Activated T-cell treated with anti-CD3 and anti-CD28 coated beads, Interleukin-2, amount 50 U/mL, for 72 hours (primary cell): ENCODE results near the gene HDAC8. TPM values are rescaled to one million over a fixed set of nuclear protein-coding genes. Genes with fewer than 3 reads are reported as not detected.
"Not testable (repeated sequence)": the region's sequence is repeated elsewhere in the genome, so short reads cannot be mapped to it uniquely, and the experiment has no call there.

ENCODE experiments used
- ATAC-seq, 2 donors: fragments of 150-1000 bp; cut with Tn5 transposase; replicated peaks in 1 of 2; 2 replicates each; pipeline ENCODE4 v1.10.0; 2021; ENCODE audit warnings: moderate library complexity in 2 of 2, mild to moderate bottlenecking in 1 of 2
- DNase-seq, 2 donors: peaks; one replicate each; pipeline ENCODE4 v3.0.0; 2021 to 2022; ENCODE audit warnings: mixed read lengths in 1 of 2
- H3K27ac Mint-ChIP-seq: one replicate; pipeline ENCODE4 v1.8.0; 2022; ENCODE audit warnings: mild to moderate bottlenecking, moderate library complexity, mixed read lengths
- H3K27me3 Mint-ChIP-seq: one replicate; pipeline ENCODE4 v1.8.0; 2022; ENCODE audit warnings: low read depth, mixed read lengths
- H3K36me3 Mint-ChIP-seq, 2 donors: one replicate each; pipeline ENCODE4 v1.8.0; 2022; ENCODE audit warnings: mixed read lengths in 2 of 2, mild to moderate bottlenecking in 1 of 2; ENCODE audit not compliant: insufficient read depth in 2 of 2
- H3K4me1 Mint-ChIP-seq: one replicate; pipeline ENCODE4 v1.8.0; 2022; ENCODE audit warnings: low read depth, mixed read lengths
- H3K4me3 Mint-ChIP-seq, 2 donors: one replicate each; pipeline ENCODE4 v1.8.0; 2022; ENCODE audit warnings: mild to moderate bottlenecking in 2 of 2, mixed read lengths in 2 of 2, moderate library complexity in 2 of 2
- H3K9me3 Mint-ChIP-seq, 2 donors: one replicate each; pipeline ENCODE4 v1.8.0; 2022; ENCODE audit warnings: mixed read lengths in 2 of 2
- total RNA-seq, 2 donors: library from RNA; stranded (reverse); gene quantifications; one replicate each; pipeline ENCODE4 v1.2.3, GENCODE V29; 2022

Gene HDAC8
- total RNA-seq: 10 to 100 TPM; 23.5 to 24.3 TPM

DNA sequence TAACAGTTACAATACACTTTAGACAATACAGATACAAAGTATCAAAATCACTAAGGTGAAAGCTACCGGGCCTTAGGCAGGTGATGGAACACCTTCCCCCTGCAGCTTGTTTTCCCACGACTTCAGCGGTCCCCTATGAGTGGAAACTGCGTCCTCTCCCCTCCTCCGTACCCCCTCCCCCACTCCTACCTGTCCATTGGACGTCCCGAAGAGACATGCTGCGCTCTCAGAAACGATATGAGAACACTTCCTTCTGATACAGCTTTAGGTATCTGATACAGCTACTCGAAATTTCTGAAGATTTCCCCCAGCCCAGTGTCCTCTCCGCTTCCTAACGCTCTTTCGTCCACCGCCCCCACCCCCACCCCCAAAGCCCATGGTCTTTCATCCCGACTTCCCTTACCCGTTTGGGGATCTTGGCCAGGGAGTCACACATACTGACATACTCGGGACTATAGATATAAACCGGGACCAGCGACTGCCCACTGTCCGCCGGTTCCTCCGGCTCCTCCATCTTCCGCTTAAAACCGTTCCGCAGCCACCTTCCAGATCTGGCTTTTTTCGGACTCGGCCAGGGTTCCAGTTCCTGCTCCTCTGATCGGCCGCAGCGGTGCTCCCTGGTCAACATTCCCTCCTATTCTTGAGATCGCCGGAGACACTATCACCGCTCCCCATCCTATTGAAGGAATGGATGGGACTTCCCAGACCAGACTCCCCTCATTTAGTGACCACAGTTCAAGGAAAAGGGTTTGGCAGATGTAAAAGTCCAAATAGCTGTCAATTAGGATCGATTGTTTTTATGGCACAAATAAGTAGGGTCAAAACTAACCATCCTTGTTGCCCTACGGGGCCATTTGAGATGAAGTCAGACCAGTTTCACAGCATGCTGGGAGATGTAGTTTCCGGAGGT, at the start of gene HDAC8:
Gene HDAC8, minus strand, starts transcription at position 596 of the 910 bp plus-strand sequence. Its CDS starts 82 bp downstream, at position 514.
- Mint-ChIP-seq H3K4me3 (peak within 1 kb of the TSS; percentile 86 to 99), H3K27me3 (peaks cover 15% of the 10 kb centered on the region), H3K9me3 (no peaks in the 10 kb centered on the region), H3K4me1 (peaks cover 4% of the 10 kb centered on the region), H3K27ac (peak within 1 kb of the TSS; percentile 98), H3K36me3 (peaks cover 0 to 6% of the 10 kb centered on the region in 2 donors)
- DNase-seq: peak; percentile 49 to 53
- peak; percentile 92 to 93 for ATAC-seq

DNA sequence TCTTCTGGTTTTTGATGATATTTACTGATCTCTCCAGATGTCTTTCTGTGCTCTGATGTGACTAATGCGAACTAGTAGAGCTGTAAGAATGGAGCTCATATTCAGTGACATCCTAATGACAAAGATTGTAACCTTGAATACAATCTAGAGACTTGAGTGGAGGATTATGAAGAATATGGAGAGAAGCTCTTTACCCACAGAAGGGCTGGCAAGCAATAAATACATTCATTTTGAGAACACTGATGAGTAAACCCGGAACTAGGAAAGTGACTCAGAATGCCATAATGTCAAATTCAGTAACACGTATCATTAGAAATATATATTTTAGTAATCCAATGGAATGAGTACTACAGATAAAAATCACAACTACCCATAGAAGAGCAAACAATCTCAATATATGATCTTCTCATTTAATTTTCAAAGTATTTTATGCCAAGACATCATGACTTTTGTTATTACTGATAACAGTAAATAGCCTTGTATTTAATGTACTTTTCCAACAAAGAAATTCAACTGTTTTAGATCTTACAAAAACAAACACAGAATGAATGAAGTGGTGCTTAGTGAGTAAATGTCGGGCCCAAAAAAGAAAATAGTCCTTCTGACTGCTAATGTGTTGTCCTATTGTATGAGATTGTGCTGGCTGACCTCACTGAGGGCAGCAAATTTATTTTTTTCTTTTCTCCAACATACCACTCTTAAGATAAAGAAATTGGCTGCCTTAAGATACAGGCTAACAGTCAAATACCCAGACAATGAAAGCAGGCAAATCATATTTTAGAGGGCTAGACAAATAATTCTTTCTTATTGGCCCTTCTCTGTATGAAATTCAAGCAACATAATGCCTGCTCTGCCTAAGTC, 49.2 kb upstream of the HDAC8 start:
- ATAC-seq: peak; percentile 91 to 93

DNA sequence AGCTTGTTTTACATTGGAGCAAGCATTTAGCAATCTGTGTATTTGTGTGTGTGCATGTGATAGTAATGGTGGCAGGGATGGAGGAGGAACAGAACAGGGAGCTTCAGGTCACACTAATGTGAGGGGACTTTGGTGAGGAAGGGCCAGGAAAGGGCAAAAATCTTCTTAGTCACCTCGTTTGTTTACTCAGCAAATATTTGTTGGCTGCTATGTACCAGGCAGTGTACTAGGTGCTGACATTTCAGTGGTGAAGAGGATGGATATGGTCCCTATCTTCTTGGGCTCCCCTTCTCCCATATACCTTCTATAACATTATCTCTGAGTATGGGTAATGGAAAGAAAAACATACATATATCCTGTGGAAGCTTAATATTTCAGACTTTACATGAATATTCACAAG, 48.5 kb upstream of the HDAC8 start:
- Mint-ChIP-seq H3K4me3 (peak overlapping the region; percentile 70 to 78), H3K27me3 (peaks cover 46% of the 10 kb centered on the region), H3K36me3 (peaks cover 8 to 10% of the 10 kb centered on the region in 2 donors), H3K4me1 (peaks cover 35% of the 10 kb centered on the region), H3K27ac (peak overlapping the region; percentile 70), H3K9me3 (peaks cover 0 to 2% of the 10 kb centered on the region in 2 donors)
- peak in 1 of 2 donors; percentile 2 for DNase-seq
- ATAC-seq: peak in 1 of 2 donors; percentile 45

More for the DNA sequence above, 49.2 kb upstream of the HDAC8 start:
- Mint-ChIP-seq H3K4me1 (peaks cover 35% of the 10 kb centered on the region), H3K36me3 (peaks cover 8 to 10% of the 10 kb centered on the region in 2 donors), H3K4me3 (peak overlapping the region in 1 of 2 donors; percentile 70), H3K27ac (peak overlapping the region; percentile 70), H3K27me3 (peaks cover 40% of the 10 kb centered on the region), H3K9me3 (peaks cover 0 to 2% of the 10 kb centered on the region in 2 donors)
- DNase-seq: peak; percentile 11 to 30

GRCh38 chrX:72620550-72621145, 48.0 kb upstream of the HDAC8 start:
- peaks cover 35% of the 10 kb centered on the region for H3K4me1 Mint-ChIP-seq
- DNase-seq (peak; percentile 62 to 73), ATAC-seq (peak; percentile 72 to 79)
- H3K4me3 Mint-ChIP-seq: peak overlapping the region; percentile 70 to 78
- peak overlapping the region; percentile 70 for H3K27ac Mint-ChIP-seq
- H3K27me3 Mint-ChIP-seq: peaks cover 48% of the 10 kb centered on the region
- peaks cover 8 to 10% of the 10 kb centered on the region in 2 donors for H3K36me3 Mint-ChIP-seq
- H3K9me3 Mint-ChIP-seq: peaks cover 0 to 2% of the 10 kb centered on the region in 2 donors

DNA sequence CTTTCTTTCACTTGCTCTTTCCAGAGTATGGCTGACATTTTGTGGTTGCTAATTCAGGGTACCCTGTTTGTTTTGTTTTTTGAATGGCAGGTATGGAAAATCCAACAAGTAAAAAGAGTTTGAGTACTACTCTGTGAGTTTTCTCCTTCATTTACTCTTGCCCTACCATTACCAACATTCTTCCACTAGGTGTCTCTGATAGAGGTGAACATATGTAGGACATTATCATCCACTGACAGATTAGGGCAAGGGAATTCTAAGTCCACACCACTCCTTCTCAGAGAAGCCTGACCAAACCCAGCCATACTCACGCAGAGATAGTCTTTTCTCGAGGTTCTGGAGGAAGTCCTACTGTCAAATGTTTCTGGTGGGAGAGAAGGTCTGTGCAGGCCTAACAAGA, 36.7 kb upstream of the HDAC8 start:
- H3K27me3 Mint-ChIP-seq: peaks cover 60% of the 10 kb centered on the region
- peaks cover 5 to 6% of the 10 kb centered on the region in 2 donors for H3K36me3 Mint-ChIP-seq
- H3K9me3 Mint-ChIP-seq: no peaks in the 10 kb centered on the region
- peaks cover 3% of the 10 kb centered on the region for H3K4me1 Mint-ChIP-seq
- ATAC-seq (no peak), DNase-seq (no peak)
- H3K27ac Mint-ChIP-seq: no peak overlapping the region
- no peak overlapping the region for H3K4me3 Mint-ChIP-seq

GRCh38 chrX:72604705-72605104, 32.1 kb upstream of the HDAC8 start:
- ATAC-seq: peak; percentile 44 to 82
- H3K27ac Mint-ChIP-seq: peak overlapping the region; percentile 56
- no peak for DNase-seq

GRCh38 chrX:72604112-72604511, 31.5 kb upstream of the HDAC8 start:
- ATAC-seq: peak in 1 of 2 donors; percentile 62
- Mint-ChIP-seq H3K9me3 (no peaks in the 10 kb centered on the region), H3K4me1 (peaks cover 10% of the 10 kb centered on the region), H3K27me3 (peaks cover 53% of the 10 kb centered on the region), H3K36me3 (peaks cover under 1 to 2% of the 10 kb centered on the region in 2 donors), H3K4me3 (no peak overlapping the region), H3K27ac (no peak overlapping the region)
- no peak for DNase-seq

More at GRCh38 chrX:72604705-72605104, 32.1 kb upstream of the HDAC8 start:
- H3K4me1 Mint-ChIP-seq: peaks cover 10% of the 10 kb centered on the region
- H3K27me3 Mint-ChIP-seq: peaks cover 57% of the 10 kb centered on the region
- H3K9me3 Mint-ChIP-seq: no peaks in the 10 kb centered on the region
- H3K4me3 Mint-ChIP-seq: peak overlapping the region in 1 of 2 donors; percentile 19
- H3K36me3 Mint-ChIP-seq: peaks cover 2% of the 10 kb centered on the region in 2 donors

DNA sequence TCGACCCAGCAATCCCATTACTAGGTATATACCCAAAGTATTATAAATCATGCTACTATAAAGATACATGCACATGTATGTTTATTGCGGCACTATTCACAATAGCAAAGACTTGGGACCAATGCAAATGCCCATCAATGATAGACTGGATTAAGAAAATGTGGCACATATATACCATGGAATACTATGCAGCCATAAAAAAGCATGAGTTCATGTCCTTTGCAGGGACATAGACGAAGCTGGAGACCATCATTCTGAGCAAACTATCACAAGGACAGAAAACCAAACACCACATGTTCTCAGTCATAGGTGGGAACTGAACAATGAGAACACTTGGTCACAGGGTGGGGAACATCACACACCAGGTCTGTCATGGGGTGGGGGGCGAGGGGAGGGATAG, 18.4 kb upstream of the HDAC8 start:
- not testable (repeated sequence) for ATAC-seq, H3K4me3 Mint-ChIP-seq, DNase-seq, H3K4me1 Mint-ChIP-seq, H3K9me3 Mint-ChIP-seq, H3K27ac Mint-ChIP-seq, H3K36me3 Mint-ChIP-seq
- H3K27me3 Mint-ChIP-seq: peaks cover 33% of the 10 kb centered on the region

- Mint-ChIP-seq H3K4me3 (no peak overlapping the region), H3K27ac (no peak overlapping the region), H3K36me3 (peaks cover 0 to 3% of the 10 kb centered on the region in 2 donors), H3K9me3 (no peaks in the 10 kb centered on the region), H3K4me1 (no peaks in the 10 kb centered on the region), H3K27me3 (peaks cover 31% of the 10 kb centered on the region)
- no peak for ATAC-seq
- DNase-seq: no peak
These were observed 11.5 kb upstream of the HDAC8 start for GRCh38 chrX:72584163-72584562.

DNA sequence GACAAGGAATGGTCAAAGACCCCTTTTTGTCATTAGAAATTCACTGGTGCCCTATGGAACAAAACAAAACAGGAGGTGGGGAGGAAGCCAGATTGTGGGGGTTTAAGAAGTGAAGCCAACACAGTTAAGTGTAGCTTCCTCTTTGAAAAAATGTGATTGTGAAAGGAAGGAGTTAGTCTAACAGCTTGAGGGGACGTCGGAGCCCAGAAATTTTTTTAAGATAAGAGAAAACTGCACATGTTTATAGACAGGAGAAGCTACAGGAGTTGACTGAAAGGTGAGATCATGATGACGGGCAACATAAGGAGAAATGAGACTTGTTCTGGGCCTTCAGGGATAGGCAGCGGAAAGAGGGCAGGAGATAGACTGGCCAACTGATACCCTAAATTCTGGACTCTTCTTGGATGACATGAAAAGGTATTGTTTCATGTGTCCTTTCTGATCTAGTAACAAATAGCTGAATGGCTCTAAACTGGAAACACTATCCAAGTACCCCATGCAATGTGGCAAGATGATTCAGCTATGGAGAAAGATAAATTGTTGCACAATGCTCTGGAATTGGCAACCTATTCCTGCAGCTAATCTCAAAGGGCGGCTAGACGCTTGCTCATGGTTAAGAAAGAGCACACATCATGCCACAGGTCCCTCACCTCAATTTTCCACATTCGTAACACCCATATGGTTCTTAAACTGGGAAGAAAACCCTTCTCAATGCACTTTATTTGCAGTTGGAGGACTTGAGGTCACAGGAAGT, 3.7 kb upstream of the HDAC8 start:
- Mint-ChIP-seq H3K9me3 (no peaks in the 10 kb centered on the region), H3K27me3 (peaks cover 23% of the 10 kb centered on the region), H3K27ac (no peak overlapping the region), H3K4me3 (no peak overlapping the region), H3K36me3 (peaks cover 0 to 4% of the 10 kb centered on the region in 2 donors), H3K4me1 (no peaks in the 10 kb centered on the region)
- no peak for ATAC-seq
- no peak for DNase-seq

GRCh38 chrX:72573158-72573511, 492 bp upstream of the HDAC8 start:
- DNase-seq (no peak), ATAC-seq (peak; percentile 24 to 25)
- Mint-ChIP-seq H3K36me3 (peaks cover 0 to 5% of the 10 kb centered on the region in 2 donors), H3K27me3 (peaks cover 15% of the 10 kb centered on the region), H3K9me3 (no peaks in the 10 kb centered on the region), H3K4me1 (peaks cover 4% of the 10 kb centered on the region), H3K27ac (no peak overlapping the region), H3K4me3 (peak overlapping the region; percentile 86 to 99)

DNA sequence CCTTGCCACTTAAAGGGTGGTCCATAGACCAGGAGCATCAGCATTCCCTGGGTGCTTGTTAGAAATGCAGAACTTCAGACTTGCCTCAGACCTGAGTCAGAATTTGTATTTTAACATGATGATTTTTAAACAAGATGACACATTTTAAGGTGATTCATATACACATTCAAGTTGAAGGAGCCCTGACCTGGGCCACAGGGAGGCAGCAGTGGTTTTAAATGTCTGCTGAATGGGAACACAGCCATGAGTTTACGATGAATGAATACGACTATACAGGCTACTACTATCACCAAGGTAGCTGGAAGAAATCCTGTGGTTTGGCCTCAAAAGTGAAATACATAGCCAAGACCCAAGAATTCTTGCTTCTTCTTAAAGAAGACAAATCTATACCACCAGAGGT, 2.9 kb downstream of the HDAC8 start:
- H3K36me3 Mint-ChIP-seq: peaks cover 7 to 8% of the 10 kb centered on the region in 2 donors
- peak in 1 of 2 donors; percentile 5 for DNase-seq
- ATAC-seq: peak in 1 of 2 donors; percentile 38
- H3K9me3 Mint-ChIP-seq: no peaks in the 10 kb centered on the region
- peaks cover 4% of the 10 kb centered on the region for H3K4me1 Mint-ChIP-seq
- H3K4me3 Mint-ChIP-seq: no peak overlapping the region
- no peak overlapping the region for H3K27ac Mint-ChIP-seq
- H3K27me3 Mint-ChIP-seq: peaks cover 6% of the 10 kb centered on the region
